Measurements from ENCODE around the gene NAV2.

Gene NAV2

DNA sequence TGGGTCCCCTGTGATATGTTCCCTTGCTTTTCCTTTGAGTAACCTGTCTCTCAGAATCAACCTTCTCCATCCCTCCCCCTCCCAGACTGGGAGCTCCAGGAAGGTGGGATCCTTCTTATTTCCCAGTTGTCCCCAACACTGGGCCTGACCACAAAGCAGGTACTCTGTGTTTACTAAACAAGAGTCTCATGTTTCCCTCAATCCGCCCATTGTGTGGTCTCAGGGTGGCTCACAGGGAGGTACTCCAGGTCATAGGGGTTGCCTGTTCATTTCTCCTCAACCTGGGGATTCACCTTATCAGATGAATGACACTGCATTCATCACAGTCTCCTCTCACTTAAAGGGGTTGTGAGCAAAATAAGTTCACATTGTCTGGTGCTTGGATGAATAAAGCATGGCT lies 26.4 kb upstream of the NAV2 start:
- no peak for DNase-seq

DNA sequence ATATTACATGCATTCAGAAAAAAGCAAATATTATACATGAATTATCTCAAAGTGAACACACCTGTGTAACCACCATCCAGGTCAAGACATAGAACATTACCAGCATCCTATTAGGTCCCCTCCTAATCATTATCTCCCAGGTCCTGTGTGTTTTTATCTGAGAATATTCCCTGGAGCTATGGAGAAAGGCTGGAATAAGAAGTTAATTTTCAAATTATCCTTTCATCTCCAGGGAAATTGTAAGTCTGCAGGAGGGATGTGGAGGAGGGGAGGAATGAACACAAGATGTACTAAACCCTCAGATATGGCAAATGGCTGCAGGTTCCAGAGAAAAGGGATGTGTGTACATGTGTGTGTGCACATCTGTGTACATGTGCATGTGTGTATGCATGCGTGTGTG lies 25.2 kb upstream of the NAV2 start:
- no peak for DNase-seq

DNA sequence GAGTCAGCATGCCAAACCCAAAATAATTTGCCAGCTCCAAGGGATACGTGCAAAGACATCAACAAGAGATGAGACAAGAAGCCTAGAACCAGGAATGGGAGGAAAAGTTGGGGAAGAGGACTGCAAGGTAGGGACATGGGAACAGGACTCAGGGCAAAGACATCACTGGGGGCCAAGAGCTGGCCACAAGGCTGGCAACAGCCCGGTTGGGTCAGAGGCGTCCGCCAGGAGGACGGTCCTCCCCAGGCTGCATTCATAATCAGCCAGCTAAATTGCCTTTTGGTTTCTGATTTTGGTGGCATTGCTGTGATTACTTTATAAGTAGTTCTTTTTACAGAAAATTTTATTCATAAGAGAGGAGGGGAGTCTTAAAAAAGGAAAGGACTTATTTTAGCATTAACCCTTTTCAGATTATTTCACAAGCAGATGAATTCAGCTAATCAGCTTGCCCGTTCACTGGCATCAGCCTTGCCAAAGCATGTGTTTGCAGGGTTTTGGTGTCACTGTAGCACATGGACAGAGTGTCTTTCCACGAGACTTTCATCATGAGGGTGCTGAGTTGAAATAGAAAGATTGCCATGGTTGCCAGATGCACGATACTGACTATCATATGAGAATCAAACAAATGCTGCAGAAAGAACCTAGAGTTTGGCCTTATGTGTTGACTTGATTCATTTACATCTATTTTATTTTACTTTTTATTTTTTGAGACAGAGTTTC lies 23.2 kb upstream of the NAV2 start:
- no peak for DNase-seq

DNA sequence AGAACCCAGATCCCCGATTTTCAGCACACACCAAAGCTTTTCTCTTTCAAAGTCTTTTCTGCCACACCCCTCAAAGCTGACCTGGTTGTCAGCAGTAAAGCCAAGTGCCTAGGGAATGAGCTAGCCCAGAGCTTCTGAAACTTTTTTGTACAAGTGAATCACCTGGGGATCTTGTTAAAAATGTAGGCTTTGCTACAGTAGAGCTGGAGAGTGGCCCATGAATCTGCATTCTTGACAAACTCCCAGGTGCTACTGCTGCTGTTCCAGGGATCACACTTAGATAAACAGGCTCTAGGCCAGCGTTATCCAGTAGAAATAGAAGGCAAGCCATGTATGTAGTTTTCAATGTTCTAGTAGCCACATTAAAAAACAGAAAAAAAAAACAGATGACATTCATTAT lies 21.8 kb upstream of the NAV2 start:
- DNase-seq, result no peak

DNA sequence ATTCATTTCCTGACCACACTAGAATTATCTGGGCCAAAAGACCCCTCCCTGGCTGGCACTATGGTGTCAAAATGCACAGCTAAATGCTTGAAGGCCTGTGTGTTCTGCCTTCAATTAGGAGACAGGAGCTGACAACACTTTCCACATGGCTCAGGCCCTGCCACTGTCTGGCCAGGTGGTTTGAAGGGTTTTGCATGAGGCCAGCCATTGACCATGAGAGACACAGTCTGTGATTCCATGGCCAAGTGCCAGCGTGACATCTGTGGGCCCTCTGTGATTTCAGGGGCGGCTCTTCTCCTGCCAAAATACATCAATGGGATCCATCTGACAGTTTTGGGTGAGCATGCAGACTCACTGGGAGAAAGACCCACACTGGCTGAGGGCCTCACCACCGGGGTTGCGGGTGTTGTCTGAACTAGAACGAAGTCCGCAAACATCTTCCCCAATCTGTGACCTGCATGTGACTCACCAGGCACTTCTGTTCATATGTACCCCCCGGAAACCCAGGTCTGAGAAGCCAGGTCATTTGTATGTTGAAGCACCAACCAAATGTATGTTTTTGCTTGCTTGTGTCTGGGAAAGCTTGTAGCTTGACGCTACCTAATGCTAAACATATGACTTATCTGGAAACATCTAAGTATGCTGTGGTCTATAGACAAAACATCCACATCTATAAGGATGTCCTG lies 20.7 kb upstream of the NAV2 start:
- no peak for DNase-seq

DNA sequence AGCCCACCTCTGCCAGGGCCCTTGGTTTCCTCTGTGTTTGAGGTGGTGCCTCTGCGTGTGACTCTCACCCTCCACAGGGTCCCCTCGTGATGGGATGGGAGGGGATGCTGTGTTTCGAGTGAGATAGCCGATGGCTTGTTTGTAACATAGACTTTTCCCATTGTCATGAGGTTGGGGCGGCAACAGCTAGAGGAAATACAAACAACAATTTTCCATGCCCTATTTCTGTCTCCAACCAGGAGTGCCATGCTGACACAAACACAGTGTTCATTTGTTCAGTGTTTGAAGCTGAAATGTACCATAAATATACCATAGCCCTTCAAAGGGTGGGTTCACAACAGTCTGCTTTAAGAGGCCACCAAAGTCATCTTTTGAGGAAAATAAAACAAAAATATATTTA lies 19.5 kb upstream of the NAV2 start:
- DNase-seq, result no peak

DNA sequence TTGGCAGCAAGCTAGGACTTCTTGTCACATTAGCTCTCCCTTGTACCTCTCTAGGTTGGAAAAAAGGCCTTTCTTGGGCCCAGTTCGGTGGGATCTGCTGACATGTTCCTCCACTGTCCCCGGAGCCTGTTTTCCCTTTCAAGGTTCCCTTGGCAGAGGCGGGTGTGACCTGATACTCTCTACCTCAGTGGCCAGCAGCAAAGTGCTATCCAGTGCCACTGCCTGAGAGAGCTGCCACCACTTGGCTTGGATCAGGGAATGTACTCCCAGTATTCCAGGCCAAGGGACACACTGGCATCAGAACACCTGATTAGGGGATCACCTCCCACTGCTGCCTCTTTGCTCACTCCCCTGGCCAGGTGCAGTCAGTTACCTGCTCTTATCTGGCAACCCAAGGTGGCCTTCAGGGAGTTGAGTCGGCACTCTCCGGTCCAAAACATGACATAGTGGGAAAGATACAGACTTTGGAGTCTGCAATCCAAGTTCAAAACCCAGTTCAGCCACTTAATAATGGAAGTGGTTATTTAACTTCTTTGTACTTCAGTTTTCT lies 17.8 kb upstream of the NAV2 start:
- DNase-seq, result no peak

DNA sequence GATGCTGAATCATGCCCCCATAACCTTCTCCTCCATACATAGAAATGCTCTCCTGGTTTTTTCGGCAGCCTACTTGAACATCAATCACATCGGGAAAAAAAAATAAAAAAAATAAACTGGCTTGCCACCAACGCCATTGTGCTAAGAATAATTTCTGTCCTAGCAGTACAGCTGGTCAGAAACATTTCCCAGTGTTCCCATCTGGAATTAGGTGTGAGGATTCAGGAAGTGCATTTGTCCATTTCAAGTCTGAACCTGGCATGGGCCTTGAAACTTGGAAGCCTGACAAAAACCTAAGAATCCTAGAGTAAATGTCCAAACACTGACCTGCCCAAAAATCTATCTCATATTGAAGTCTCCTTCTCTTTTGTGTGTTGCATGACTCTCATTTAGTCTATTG lies 16.6 kb upstream of the NAV2 start:
- DNase-seq, result no peak

DNA sequence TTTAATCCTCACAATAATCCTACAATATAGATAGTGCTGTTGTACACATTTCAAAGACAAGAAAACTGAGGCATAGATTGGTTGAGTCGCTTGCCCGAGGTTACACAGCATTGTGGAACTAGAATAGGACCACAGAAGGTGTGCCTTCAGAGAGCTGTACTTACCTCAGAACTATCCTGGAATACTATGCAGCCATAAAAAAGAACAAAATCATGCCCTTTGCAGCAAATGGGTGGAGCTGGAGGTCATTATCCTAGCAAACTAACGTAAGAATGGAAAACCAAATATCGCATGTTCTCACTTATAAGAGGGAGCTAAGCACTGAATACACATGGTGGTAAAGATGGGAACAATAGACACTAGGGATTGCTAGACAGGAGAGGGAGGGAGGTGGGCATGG lies 15.7 kb upstream of the NAV2 start:
- no peak for DNase-seq

DNA sequence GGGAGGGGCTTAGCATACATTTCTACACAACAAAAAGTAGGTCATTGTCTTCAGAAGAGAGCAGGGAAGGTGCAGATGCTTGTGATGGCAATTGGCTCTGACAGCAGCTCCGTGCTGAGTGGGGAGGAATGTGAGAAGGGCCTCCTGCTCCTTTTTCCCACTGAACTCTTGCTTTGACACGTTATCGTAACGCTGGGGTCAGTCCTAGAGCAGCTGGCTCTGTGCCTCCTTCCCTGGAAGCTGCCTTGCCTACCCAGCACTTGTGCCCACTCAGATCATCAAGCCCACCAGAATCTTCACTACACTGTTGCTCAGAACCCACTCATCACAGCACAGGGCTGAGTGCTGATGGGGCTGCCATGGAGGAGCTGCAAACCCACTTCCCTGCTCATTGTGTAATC lies 14.9 kb upstream of the NAV2 start:
- DNase-seq, result no peak

DNA sequence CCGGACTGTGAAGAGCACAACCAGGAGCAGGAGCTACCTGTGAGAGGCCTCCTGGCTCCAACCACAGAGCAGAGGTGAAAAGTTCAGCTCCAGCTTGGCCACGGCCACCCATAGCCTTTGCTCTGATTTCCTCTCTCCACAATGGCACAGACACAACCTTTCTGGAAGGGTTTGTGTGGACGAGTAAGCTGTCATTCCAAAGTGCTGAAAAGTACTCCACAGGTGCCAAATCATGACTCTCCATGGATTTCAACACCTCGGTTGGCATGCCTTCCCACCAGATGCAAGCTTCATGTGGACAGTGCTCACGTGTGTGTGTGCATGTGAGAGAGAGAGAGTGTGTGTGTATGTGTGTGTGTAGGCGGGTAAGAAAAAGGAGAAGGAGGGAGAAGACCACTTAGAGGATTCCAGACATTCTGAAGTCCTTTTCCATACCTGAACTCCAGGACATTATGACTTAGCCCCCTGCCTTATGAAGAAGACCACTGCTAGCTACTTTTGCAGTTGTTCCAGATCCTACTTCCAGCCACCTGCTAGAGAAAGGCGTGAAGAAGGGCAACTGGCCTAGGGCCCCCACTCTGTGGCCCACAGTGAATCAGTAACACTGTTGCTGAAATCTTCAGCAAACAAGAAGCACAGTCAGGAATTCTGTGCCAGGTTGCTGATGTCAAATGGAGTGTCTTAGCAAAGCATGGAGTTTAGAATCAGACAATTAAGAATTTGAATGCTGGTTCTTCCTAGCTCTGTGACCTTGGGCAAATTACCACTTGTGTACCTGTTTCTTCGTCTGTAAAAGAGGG lies 13.9 kb upstream of the NAV2 start:
- no peak for DNase-seq

DNA sequence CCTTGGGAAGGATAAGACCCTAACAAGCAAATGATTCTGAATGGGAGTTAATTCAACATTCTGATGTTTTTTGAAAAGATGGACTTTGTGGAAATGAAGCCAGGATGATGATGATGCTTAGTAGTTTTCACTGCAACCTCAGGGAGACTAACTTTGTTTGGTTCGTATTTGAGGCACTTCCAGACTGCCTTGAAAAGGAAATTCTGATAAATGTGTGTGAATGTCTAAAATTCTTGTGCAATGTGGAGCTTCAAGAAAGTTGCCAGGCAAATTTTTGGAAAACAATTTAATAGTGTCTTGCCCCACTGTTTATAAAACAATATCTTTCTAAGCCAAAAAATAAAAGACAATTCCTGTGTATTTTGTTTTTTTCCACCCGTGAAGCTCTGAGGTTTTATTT lies 11.2 kb upstream of the NAV2 start:
- no peak for DNase-seq

DNA sequence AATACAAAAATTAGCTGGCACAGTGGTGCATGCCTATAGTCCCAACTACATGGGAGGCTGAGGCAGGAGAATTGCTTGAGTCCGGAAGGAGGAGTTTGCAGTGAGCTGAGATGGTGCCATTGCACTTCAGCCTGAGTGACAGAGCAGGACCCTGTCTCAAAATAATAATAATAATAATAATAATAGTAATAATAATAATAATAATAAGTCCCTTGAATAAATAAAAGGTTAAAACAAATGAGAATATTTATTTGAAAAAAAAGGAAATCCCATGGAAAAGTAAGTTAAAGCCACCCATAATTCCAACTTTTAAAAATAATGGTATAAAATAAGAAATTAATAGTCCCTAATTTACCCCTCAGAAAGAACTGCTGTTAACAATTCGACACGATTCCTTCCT lies 10.0 kb upstream of the NAV2 start:
- DNase-seq, result no peak

DNA sequence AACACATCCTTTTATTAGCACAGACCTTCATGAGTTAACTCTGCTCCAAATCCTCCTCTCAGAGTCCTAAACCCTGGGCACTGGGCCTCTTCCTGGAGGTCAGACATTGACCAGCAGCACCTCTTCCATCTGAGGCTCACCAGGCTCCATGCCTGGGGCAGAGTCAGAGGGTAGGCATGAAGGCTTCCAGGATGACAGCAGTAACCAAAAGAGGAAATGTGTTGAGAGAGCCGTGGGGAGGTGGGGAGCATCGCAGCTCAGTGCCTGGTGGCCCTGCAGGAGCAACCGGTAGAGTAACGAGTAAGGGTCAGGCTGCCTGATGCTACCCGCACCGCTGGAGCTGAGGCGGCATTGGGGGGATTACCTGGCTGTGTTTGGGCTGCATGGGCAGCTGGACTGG lies 9.4 kb upstream of the NAV2 start:
- DNase-seq, result no peak

DNA sequence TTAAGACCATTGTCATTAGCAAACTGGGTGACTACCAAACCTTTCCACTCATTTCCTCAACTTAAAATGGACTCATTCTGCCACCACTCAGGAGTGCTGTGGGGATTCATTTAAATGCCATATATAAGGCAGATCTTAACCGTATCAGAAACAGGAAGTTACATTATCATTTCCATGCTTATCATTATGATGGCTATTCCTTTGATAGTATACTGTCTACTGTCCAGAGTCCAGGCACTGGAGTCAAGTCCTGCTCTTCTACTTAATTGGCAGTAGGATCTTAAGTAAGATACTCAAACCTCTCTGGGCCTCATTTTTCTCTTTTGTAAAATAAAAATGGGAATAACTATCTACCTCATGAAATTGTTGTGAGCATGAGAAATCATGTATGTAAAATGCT lies 8.4 kb upstream of the NAV2 start:
- DNase-seq, result no peak

DNA sequence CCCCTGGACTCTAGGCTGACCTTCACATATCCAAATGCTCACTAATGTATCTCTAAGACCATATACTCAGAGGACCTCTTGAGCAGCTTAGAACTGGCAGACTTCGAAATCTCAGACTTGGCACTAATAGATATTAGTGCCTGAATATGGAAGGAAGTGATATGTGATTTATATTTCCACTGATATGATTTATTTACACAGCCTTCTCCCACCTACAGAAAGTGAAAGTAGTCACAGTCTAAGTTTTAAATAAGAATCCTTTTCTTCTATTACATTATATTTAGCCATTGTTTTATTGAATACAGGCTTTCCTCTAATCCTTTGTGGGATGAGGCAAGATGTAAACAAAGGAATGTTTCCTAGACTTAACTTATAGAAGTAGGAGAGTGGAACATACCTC lies 6.7 kb upstream of the NAV2 start:
- DNase-seq, result no peak

DNA sequence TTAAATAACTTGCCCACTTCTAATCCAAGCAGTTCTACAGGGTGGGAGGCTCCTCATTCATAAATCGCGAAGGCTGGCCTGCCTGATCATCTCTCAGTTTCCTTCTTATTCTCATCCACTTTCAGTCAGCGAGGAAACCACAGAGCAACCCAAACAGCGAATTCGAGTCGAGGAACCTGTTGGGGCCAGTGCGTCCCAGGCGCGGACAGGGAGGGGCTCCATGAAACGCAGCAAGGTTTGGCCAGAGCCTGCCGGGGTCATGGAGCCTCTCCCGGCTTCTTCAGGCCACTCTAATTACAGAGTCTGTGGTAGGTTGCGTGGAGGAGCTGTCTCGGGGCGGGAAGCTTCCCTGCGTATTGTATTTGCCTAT lies 741 bp upstream of the NAV2 start:
- DNase-seq, result no peak

DNA sequence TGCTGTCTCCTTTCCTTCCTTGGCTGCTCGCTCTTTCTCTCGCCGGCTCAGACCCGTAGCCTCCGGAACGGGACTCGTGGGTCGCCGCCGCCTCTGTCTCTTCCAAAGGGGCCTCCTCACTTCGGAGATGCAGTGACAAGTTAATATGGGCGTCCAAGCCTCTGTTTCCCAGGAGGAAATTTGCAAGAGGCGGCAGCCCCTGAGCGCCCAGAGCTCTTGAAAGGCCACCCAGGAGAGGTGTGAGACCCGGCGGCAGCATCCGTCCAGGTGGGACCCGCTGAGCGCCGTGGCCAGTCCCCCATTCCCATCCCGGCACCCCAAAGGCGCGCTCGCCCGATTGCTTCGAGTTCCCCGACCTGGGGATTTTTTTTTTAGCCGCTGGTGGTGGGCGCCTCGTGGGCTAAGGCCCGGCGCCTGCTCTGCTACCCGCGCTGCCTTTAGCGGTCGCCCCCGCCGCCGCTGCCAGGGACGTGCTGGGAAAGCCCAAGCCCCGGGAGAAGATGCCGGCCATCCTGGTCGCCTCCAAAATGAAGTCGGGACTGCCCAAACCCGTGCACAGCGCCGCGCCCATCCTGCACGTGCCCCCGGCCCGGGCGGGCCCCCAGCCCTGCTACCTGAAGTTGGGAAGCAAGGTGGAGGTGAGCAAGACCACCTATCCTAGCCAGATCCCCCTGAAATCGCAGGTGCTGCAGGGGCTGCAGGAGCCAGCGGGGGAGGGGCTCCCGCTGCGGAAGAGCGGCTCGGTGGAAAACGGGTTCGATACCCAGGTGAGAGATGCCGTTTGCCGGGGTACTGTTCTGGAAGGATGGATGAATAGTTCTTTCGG lies 772 bp downstream of the NAV2 start:
- DNase-seq, result no peak

DNA sequence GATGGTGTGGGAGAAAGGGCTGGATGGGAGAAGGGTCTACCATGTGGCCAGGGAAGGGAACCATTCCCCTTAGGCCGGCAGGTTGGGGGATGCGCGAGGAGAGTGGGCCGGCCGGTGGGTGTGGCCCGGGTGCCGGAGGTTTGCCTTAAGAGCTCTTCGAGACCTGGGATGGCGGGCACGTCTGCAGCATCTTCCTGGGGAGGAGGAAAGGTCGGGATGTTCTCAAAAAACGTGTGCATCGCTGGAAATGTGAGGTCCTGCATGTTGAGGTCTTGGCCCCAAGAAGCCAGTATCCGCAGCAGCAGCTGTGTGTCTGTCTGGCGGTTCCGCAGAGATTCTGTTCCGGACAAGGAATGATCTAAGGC lies 1.4 kb downstream of the NAV2 start:
- DNase-seq, result no peak

DNA sequence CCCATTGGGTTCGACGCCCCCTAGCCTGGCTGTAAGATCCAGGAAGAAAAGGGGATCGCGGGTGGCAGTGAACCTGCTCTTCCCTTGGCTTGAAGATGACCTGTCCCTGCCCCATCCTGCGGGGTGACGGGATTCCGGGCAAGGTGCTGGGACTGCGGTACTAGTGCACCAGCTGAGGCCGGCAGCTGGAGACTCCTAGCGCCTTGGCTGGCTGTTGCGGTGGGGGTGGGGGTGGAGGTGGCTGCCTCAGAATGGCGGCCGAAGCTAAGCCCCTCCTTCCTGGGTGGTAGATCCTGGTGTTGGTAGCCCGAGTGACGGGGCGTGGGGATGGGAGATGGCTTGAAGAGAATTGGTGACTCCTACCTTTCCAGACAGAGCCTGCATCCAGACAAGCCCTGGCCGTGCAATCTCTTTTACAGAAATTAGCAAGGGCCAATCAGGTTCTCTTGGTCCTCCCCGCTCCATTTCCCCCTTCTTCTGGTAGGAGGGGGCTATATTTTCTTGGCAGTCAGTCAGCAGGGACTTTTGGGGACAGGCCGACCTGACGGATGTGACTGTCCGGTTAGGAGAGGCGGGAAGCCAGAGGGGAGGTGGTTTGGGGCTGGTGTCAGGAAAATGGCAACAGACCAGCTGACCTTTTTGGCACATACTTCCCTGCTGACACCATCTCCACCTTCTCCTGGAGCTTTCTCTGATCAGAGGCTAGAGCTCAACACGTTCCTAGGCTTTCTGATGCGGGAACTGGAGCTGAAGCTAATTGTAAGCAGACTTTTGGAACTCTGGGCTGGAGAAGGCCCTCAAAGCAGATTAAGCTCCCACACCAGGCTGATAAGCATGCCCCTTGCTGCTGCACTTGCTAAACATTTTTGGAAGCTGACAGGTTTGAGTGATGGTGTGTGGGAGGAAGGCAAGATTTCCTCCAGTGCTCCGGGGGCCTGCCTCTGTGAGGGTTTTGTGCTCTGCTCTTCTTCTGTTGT lies 2.0 kb downstream of the NAV2 start:
- DNase-seq, result peak; percentile 33

DNA sequence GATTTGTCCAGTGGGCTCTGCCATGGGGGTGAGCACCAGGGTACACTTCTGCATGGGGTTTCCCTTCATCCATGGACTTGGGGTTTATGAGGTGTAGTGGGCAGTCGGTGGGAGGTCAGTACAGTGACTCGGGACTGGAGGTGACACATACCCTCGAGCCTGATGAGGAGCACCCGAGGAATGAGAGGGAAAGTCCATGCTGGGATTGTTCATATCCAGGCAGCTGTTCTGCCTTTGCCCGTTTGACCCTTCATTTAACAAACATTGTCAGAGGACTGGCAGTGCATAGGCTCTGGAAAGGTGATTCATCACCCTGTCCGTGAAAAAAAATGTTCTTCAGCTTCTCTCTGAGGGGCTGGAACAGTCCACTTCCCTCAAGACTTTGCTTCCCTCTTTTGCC lies 2.7 kb downstream of the NAV2 start:
- no peak for DNase-seq

DNA sequence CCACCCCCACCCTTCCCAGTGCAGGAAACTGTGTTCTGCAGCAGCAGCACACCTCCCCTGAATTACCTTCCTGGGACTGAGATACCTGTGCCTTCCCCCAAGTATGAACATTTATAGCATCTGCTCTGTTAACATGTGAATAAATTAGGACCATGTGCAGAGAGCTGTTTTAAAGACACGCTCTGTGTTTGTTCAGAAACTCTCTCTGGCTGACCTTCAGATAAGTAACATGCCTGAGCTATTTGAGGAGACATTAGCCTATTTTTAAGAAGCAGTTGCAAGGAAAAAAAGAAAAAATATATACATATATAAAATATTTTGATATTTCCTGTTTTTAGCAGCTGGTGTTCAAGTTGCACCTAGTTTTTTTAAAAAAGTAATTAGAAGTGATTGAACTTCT lies 5.4 kb downstream of the NAV2 start:
- DNase-seq, result no peak

Data from right hindlimb (tissue), 1 donor.